Measurements from ENCODE around the gene TRPC4AP.

The TRPC4AP gene

GRCh38 chr20:34997774-34998173, 94.8 kb downstream of the TRPC4AP start:
- H3K4me3 ChIP-seq: no peak overlapping the region
- peaks cover 99% of the 10 kb centered on the region for H3K36me3 ChIP-seq
- H4K20me1 ChIP-seq: peaks cover 60% of the 10 kb centered on the region

DNA sequence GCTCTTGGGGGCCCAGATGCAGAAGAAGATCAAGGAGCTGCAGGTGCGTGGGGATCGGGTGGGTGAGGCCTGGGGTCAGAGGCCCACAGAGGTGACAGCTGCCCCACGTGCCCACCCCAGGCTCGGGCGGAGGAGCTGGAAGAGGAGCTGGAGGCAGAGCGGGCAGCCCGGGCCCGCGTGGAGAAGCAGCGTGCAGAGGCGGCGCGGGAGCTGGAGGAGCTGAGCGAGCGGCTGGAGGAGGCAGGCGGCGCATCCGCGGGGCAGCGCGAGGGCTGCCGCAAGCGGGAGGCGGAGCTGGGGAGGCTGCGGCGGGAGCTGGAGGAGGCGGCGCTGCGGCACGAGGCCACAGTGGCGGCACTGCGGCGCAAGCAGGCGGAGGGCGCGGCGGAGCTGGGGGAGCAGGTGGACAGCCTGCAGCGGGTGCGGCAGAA, 95.5 kb downstream of the TRPC4AP start:
- H3K4me2 ChIP-seq: no peak overlapping the region
- no peaks in the 10 kb centered on the region for H3K27me3 ChIP-seq
- no peak overlapping the region for H3K4me3 ChIP-seq
- no peaks in the 10 kb centered on the region for H3K4me1 ChIP-seq
- H3K36me3 ChIP-seq: peaks cover 94% of the 10 kb centered on the region
- TF ChIP-seq Cebpa-rat (IDR thresholded peaks at IDR 0.05): no peak
- H3K9me3 ChIP-seq: no peaks in the 10 kb centered on the region
- H4K20me1 ChIP-seq: peaks cover 53% of the 10 kb centered on the region
- H3K27ac ChIP-seq: no peak overlapping the region
- H3K9ac ChIP-seq: no peak overlapping the region

More at GRCh38 chr20:34997774-34998173, 94.8 kb downstream of the TRPC4AP start:
- H3K27ac ChIP-seq: no peak overlapping the region
- H3K4me1 ChIP-seq: no peaks in the 10 kb centered on the region
- H3K9ac ChIP-seq: no peak overlapping the region
- H3K27me3 ChIP-seq: no peaks in the 10 kb centered on the region
- no peak for TF ChIP-seq Cebpa-rat (IDR thresholded peaks at IDR 0.05)
- no peaks in the 10 kb centered on the region for H3K9me3 ChIP-seq
- no peak overlapping the region for H3K4me2 ChIP-seq

DNA sequence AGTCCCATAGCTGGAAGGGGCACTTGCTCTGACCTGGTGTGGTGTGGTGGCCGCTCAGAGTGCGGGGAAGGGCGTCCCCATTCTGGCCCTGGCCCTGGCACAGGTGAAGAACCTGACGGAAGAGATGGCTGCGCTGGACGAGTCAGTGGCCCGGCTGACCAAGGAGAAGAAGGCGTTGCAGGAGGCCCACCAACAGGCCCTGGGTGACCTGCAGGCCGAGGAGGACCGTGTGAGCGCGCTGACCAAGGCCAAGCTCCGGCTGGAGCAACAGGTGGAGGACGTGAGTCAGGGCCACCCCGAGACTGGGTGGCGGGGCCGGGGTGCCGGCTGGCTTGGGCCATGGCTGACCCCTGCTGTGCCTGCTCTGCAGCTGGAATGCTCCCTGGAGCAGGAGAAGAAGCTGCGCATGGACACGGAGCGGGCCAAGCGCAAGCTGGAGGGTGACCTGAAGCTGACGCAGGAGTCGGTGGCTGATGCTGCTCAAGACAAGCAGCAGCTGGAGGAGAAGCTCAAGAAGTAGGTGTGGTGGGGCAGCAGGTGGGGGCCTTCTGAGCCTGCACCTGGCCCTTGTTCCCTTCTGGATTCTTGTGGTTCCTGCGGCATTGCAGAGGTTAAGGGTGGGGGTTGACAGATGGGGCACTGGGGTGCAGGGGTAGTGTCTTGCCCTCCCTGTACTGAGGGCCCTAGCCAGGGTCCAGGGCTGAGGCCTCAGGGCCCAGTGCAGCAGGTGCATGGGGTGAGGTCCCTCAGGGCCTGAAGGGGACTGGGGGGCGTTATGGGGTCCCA, 96.2 kb downstream of the TRPC4AP start:
- H3K36me3 ChIP-seq: peaks cover 86% of the 10 kb centered on the region

DNA sequence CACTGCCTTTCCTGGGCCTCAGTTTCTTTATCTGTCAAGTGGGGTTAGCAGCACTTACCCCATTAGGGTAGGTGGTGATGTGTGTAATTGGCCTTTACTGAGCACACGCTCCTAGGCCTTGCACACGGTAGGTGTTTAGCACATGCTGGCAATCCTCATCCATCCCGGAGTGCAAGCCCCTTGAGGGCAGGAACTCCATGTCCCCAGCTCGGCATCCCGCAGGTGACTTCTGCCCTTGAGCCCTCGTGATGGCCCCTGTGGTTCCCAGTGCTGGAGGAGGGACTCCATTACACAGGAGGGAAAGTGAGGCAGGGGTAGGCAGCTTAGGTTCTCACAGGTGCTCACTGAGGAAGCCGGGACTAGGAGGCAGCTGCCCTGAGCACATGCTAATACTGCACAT, 96.9 kb downstream of the TRPC4AP start:
- Histone ChIP-seq H4K20me1 (peaks cover 40% of the 10 kb centered on the region), H3K27me3 (no peaks in the 10 kb centered on the region), H3K36me3 (peaks cover 82% of the 10 kb centered on the region), H3K4me1 (no peaks in the 10 kb centered on the region), H3K9ac (no peak overlapping the region), H3K4me2 (no peak overlapping the region), H3K9me3 (no peaks in the 10 kb centered on the region), H3K27ac (no peak overlapping the region), H3K4me3 (no peak overlapping the region)
- TF ChIP-seq Cebpa-rat (IDR thresholded peaks at IDR 0.05): no peak

More for the DNA sequence above, 96.2 kb downstream of the TRPC4AP start:
- Histone ChIP-seq H3K9ac (no peak overlapping the region), H3K4me2 (no peak overlapping the region), H3K4me1 (no peaks in the 10 kb centered on the region), H3K27ac (no peak overlapping the region), H4K20me1 (peaks cover 47% of the 10 kb centered on the region), H3K9me3 (no peaks in the 10 kb centered on the region), H3K4me3 (no peak overlapping the region), H3K27me3 (no peaks in the 10 kb centered on the region)
- no peak for TF ChIP-seq Cebpa-rat (IDR thresholded peaks at IDR 0.05)

- H3K27me3 ChIP-seq: no peaks in the 10 kb centered on the region
- peaks cover 79% of the 10 kb centered on the region for H3K36me3 ChIP-seq
- no peak overlapping the region for H3K4me2 ChIP-seq
- H4K20me1 ChIP-seq: peaks cover 35% of the 10 kb centered on the region
- H3K9ac ChIP-seq: no peak overlapping the region
- no peak overlapping the region for H3K4me3 ChIP-seq
- no peaks in the 10 kb centered on the region for H3K4me1 ChIP-seq
- H3K27ac ChIP-seq: no peak overlapping the region
- H3K9me3 ChIP-seq: no peaks in the 10 kb centered on the region
- TF ChIP-seq Cebpa-rat (IDR thresholded peaks at IDR 0.05): no peak
These were observed 97.4 kb downstream of the TRPC4AP start for GRCh38 chr20:34995192-34995591.

DNA sequence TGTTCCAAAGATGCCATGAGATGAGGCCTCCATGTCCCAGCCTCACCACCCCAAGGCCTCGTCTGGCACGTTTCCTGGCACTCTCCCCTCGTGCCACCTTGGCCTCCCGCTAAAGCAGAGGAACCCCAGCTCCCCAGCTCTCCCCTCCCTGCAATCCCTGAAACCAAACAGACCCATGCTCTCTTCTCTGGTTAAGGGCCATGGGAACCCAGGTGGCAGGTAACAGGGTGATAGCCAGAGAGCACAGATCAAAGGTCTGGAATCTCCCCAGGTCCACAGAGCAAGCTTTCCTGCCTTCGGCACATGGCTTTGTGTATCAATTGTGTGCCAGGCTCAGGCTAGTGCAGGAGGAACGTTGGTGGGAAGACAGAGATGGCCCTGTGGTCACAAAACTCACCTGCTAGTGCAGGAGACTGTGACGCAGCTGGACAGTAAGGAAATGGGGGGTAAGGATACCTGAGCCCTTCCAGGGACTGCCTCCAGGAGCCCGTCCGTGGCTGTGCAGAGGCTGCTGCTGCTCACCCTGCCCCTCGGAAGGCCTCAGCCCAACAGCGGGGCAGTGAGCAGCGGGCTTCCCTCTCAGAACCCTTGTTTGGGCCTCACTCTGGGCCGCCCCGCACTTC, 98.0 kb downstream of the TRPC4AP start:
- H3K4me1 ChIP-seq: no peaks in the 10 kb centered on the region

DNA sequence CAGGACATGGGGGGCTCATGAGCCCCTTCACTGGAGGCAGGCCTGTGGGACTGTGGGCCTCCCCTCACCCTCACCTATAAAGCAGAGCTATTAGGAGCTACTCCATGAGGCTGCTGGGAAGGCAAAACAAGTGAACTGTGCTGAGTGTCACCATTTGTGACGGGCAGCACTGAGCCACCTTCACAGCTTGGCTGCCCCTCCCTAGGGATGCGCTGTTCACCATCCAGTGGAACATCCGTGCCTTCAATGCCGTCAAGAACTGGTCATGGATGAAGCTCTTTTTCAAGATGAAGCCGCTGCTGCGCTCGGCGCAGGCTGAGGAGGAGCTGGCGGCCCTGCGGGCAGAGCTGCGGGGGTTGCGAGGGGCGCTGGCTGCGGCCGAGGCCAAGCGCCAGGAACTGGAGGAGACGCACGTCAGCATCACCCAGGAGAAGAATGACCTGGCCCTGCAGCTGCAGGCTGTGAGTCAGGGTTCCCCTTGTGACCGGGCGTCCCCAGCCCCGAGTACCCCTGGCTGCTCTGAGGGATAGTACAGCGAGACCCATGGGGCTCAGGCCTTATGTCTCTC, 98.6 kb downstream of the TRPC4AP start:
- H3K27ac ChIP-seq: no peak overlapping the region

More for the DNA sequence above, 98.0 kb downstream of the TRPC4AP start:
- no peaks in the 10 kb centered on the region for H3K27me3 ChIP-seq
- no peak overlapping the region for H3K27ac ChIP-seq
- H3K9ac ChIP-seq: no peak overlapping the region
- no peak overlapping the region for H3K4me2 ChIP-seq
- no peaks in the 10 kb centered on the region for H3K9me3 ChIP-seq
- no peak for TF ChIP-seq Cebpa-rat (IDR thresholded peaks at IDR 0.05)
- peaks cover 74% of the 10 kb centered on the region for H3K36me3 ChIP-seq
- peaks cover 30% of the 10 kb centered on the region for H4K20me1 ChIP-seq
- no peak overlapping the region for H3K4me3 ChIP-seq

DNA sequence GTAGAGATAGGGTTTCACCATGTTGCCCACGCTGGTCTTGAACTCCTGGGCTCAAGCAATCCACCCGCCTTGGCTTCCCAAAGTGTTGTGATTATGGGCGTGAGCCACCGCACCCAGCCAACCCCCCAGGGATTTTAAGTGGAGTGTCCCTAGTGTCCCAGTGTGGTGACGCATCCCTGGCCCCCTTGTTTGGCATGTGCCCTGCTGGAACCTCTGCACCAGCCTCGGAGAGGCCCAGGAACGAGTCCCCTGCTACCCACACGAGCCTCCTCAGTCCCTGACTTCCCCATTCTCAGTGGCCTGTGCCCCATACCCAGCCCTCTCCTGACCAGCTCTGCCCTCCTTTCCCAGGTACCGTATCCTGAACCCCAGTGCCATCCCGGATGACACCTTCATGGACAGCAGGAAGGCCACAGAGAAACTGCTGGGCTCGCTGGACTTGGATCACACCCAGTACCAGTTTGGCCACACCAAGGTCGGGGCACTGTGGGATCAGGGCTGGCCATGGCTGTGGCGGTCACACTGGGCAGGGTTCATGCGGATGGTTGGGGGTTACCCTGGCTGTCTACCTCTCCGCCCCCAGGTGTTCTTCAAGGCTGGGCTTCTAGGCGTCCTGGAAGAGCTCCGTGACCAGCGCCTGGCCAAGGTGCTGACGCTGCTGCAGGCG, 99.7 kb downstream of the TRPC4AP start:
- no peak overlapping the region for H3K4me2 ChIP-seq
- H3K9me3 ChIP-seq: no peaks in the 10 kb centered on the region
- H3K9ac ChIP-seq: no peak overlapping the region
- H3K27me3 ChIP-seq: no peaks in the 10 kb centered on the region
- peaks cover 56% of the 10 kb centered on the region for H3K36me3 ChIP-seq
- no peak overlapping the region for H3K4me3 ChIP-seq
- no peak overlapping the region for H3K27ac ChIP-seq
- no peaks in the 10 kb centered on the region for H3K4me1 ChIP-seq
- TF ChIP-seq Cebpa-rat (IDR thresholded peaks at IDR 0.05): no peak
- H4K20me1 ChIP-seq: peaks cover 17% of the 10 kb centered on the region; the same call in 1 of the 2 replicates

More for the DNA sequence above, 98.6 kb downstream of the TRPC4AP start:
- Histone ChIP-seq H3K4me2 (no peak overlapping the region), H3K9ac (no peak overlapping the region), H3K27me3 (no peaks in the 10 kb centered on the region), H3K9me3 (no peaks in the 10 kb centered on the region), H3K4me1 (no peaks in the 10 kb centered on the region), H3K4me3 (no peak overlapping the region), H3K36me3 (peaks cover 68% of the 10 kb centered on the region), H4K20me1 (peaks cover 27% of the 10 kb centered on the region)
- no peak for TF ChIP-seq Cebpa-rat (IDR thresholded peaks at IDR 0.05)

DNA sequence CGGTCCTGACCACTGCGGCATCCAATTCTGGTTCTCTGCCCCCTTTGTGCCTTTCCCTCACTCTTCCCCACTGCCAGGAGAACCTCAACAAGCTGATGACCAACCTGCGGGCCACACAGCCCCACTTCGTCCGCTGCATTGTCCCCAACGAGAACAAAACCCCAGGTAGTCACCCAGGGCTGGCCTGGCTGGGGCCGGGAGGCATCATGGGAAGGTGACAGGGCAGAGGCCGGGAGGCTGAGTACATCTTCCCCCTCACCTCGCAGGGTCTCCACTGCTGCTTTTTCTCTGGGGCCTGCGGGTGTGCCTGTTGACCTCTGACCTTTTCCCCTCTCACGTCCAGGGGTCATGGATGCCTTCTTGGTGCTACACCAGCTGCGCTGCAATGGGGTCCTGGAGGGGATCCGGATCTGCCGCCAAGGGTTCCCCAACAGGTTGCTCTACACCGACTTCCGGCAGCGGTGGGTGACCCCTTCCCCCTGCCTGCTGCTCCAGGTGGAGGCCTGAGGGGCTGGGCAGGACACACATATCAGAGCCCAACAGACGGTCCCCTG, 101.9 kb downstream of the TRPC4AP start:
- H3K9me3 ChIP-seq: no peaks in the 10 kb centered on the region
- H3K27me3 ChIP-seq: no peaks in the 10 kb centered on the region
- peaks cover 17% of the 10 kb centered on the region; the same call in 1 of the 2 replicates for H4K20me1 ChIP-seq
- H3K4me1 ChIP-seq: no peaks in the 10 kb centered on the region
- TF ChIP-seq Cebpa-rat (IDR thresholded peaks at IDR 0.05): no peak
- peaks cover 36% of the 10 kb centered on the region for H3K36me3 ChIP-seq
- H3K9ac ChIP-seq: no peak overlapping the region
- no peak overlapping the region for H3K27ac ChIP-seq
- no peak overlapping the region for H3K4me2 ChIP-seq
- no peak overlapping the region for H3K4me3 ChIP-seq

Data from BLaER1 (cell line).